Measurements from ENCODE around the gene CMIP. TPM values are rescaled to one million over a fixed set of nuclear protein-coding genes. Genes with fewer than 3 reads are reported as not detected.

The CMIP gene
- total RNA-seq, 1 experiment from 2014 or later: 53.6 TPM

DNA sequence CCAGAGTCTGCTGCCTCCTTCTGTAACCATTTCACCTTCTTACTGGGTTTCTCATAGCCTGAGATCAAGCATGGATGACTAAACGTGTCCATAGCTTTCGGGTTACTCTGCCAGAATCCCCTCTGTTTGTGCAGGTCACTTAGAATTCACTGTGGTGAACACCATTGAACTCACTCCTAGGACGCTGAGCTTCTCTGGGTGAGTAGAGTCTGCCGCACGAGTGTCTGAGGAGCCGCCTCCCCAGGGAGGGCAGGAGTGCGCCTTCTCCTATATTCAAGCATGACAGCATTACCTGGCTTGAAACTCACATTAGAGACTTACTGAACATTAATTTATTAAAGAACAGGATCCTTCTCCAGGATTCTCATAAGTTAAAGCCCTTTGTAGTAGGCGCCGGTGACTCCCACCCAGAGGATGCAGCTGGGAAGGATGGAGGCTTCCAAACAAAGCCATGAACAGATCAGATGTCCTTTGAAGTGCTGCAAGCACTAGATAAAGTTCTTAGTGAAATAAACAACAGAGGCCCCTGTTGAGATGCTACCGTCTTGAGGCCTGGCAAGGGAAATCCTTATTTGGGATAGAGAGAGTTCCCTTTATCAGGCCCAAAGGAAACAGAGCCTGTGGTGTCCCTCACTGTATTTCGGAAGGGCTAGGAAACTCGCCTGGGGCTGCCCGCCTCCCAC, 189.9 kb downstream of the CMIP start:
- BruUV-seq (replicated peaks): no TSS peak
- Mint-ChIP-seq H3K4me3 (ENCODE audit: unreplicated experiment) (no peak overlapping the region), H3K27me3 (ENCODE audit: insufficient read depth, unreplicated experiment) (no peaks in the 10 kb centered on the region), H3K27ac (ENCODE audit: low read depth, unreplicated experiment) (no peak overlapping the region), H3K9me3 (ENCODE audit: unreplicated experiment) (no peaks in the 10 kb centered on the region), H3K36me3 (ENCODE audit: insufficient read depth, unreplicated experiment) (peaks cover 7% of the 10 kb centered on the region), H3K4me1 (ENCODE audit: insufficient read depth, unreplicated experiment) (peaks cover 7% of the 10 kb centered on the region)
- ChIA-PET POLR2A (interaction anchor here (0.9 kb wide), 1 partner anchor 13 kb away, joined by 3 read pairs; no protein-coding TSS in a partner anchor), CTCF (interaction anchor here (0.7 to 0.8 kb wide), 2 partner anchors 10 to 12 kb away, joined by 3 read pairs; no protein-coding TSS in a partner anchor)
- intact Hi-C loops (cut with micrococcal nuclease): no loop called here
- TF ChIP-seq CTCF (IDR thresholded peaks at IDR 0.05; ENCODE audit: unreplicated experiment): no peak
- DNase-seq (ENCODE audit: unreplicated experiment): no peak

DNA sequence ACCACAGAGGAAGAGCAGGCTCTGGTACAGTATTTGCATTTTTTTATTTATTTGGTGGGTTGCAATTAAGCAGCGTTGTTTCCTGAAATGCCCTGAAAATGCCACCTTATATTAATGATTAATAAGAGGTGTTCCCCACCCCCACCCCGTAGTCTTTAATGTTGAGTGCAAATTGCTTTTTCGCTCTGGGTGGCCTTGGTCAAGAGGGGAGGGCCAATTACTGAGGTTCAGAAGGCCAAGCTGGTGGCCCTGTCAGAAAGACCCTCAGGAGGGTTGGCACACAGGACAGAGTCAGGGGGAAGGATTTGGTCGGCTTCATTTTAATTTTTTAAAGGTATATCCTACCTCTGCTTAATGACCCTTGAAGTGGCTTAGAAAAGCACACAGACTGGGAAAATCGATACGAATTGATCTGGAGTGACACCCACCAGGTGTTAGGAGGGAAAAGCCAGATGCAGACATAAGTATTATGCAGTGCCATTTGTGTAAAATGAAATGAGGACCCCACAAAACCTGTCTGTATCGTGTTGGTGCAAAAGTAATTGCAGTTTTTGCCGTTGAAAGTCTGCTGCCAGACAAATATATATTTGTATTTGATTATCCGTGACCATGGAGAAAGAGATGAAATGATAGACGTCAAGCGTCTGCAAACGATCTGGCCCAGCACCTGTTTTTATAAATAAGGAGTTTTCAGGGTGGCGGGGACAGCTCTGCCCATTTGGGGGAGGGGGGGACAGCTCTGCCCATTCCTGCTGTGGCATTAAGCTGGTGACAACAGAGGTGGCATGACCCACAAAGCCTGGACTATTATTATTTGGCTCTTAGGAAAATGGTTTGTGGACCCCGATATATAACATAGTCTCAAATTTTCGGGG, 190.7 kb downstream of the CMIP start:
- ChIA-PET CTCF (interaction anchor here (0.7 kb wide), 1 partner anchor 206 kb away, joined by 3 read pairs; no protein-coding TSS in a partner anchor), POLR2A (no interaction called here)
- no peaks in the 10 kb centered on the region for H3K27me3 Mint-ChIP-seq (ENCODE audit: insufficient read depth, unreplicated experiment)
- no peak overlapping the region for H3K27ac Mint-ChIP-seq (ENCODE audit: low read depth, unreplicated experiment)
- no peak for DNase-seq (ENCODE audit: unreplicated experiment)
- no TSS peak for BruUV-seq (replicated peaks)
- intact Hi-C loops (cut with micrococcal nuclease): no loop called here
- peaks cover 7% of the 10 kb centered on the region for H3K4me1 Mint-ChIP-seq (ENCODE audit: insufficient read depth, unreplicated experiment)
- no peak overlapping the region for H3K4me3 Mint-ChIP-seq (ENCODE audit: unreplicated experiment)
- no peak for TF ChIP-seq CTCF (IDR thresholded peaks at IDR 0.05; ENCODE audit: unreplicated experiment)
- H3K36me3 Mint-ChIP-seq (ENCODE audit: insufficient read depth, unreplicated experiment): peaks cover 5% of the 10 kb centered on the region
- H3K9me3 Mint-ChIP-seq (ENCODE audit: unreplicated experiment): no peaks in the 10 kb centered on the region

GRCh38 chr16:81636298-81636993, 191.8 kb downstream of the CMIP start:
- no peak for TF ChIP-seq CTCF (IDR thresholded peaks at IDR 0.05; ENCODE audit: unreplicated experiment)
- Mint-ChIP-seq H3K27me3 (ENCODE audit: insufficient read depth, unreplicated experiment) (no peaks in the 10 kb centered on the region), H3K4me3 (ENCODE audit: unreplicated experiment) (no peak overlapping the region), H3K4me1 (ENCODE audit: insufficient read depth, unreplicated experiment) (peaks cover 7% of the 10 kb centered on the region), H3K27ac (ENCODE audit: low read depth, unreplicated experiment) (no peak overlapping the region), H3K9me3 (ENCODE audit: unreplicated experiment) (no peaks in the 10 kb centered on the region), H3K36me3 (ENCODE audit: insufficient read depth, unreplicated experiment) (peaks cover 5% of the 10 kb centered on the region)
- no peak for DNase-seq (ENCODE audit: unreplicated experiment)
- POLR2A ChIA-PET: interaction anchor here (0.7 kb wide), 1 partner anchor 34 kb away, joined by 4 read pairs; no protein-coding TSS in a partner anchor
- intact Hi-C loops (cut with micrococcal nuclease): no loop called here
- BruUV-seq (replicated peaks): no TSS peak
- CTCF ChIA-PET: interaction anchor here (1.2 kb wide), 1 partner anchor 14 kb away, joined by 5 read pairs; no protein-coding TSS in a partner anchor
